Smooth muscle cell (in vitro differentiated cells): ENCODE measurements around the gene EPGN. TPM values are rescaled to one million over a fixed set of nuclear protein-coding genes. Genes with fewer than 3 reads are reported as not detected.

Source experiments
- DNase-seq: peaks from one replicate; lab custom pipeline; 2025; ENCODE audit not compliant: unreplicated experiment; lab: John Stamatoyannopoulos, UW
- H2AFZ ChIP-seq: fragments of 200-600 bp; sonication (generic); 2 replicates; pipeline ENCODE4 v1.6.0; 2016; ENCODE audit warnings: antibody characterized with exemption, low read depth, mild to moderate bottlenecking
- H3F3A ChIP-seq: fragments of 200-600 bp; sonication (generic); 2 replicates; pipeline ENCODE4 v1.6.0; 2017; ENCODE audit warnings: antibody characterized with exemption, low read depth
- H3K27ac ChIP-seq: fragments of 200-600 bp; sonication (generic); 2 replicates; pipeline ENCODE4 v1.5.1; 2016; ENCODE audit warnings: low read depth, mild to moderate bottlenecking
- H3K27me3 ChIP-seq: fragments of 200-600 bp; sonication (generic); 2 replicates; pipeline ENCODE4 v1.6.1; 2016; ENCODE audit warnings: low read depth, mild to moderate bottlenecking
- H3K36me3 ChIP-seq: fragments of 200-600 bp; sonication (generic); 2 replicates; pipeline ENCODE4 v1.5.1; 2016; ENCODE audit warnings: low read depth
- H3K4me1 ChIP-seq: fragments of 200-600 bp; sonication (generic); 2 replicates; pipeline ENCODE4 v1.5.1; 2016; ENCODE audit warnings: low read depth
- H3K4me2 ChIP-seq: fragments of 200-600 bp; sonication (generic); 2 replicates; pipeline ENCODE4 v1.6.0; 2016; ENCODE audit warnings: mild to moderate bottlenecking
- H3K4me3 ChIP-seq: fragments of 200-600 bp; sonication (generic); 2 replicates; pipeline ENCODE4 v1.5.1; 2016; ENCODE audit warnings: mild to moderate bottlenecking
- H3K79me2 ChIP-seq: fragments of 200-600 bp; sonication (generic); 2 replicates; pipeline ENCODE4 v1.6.0; 2016; ENCODE audit warnings: low read depth, mild to moderate bottlenecking
- H3K9ac ChIP-seq: fragments of 200-600 bp; sonication (generic); 2 replicates; pipeline ENCODE4 v1.6.0; 2016; ENCODE audit warnings: low read depth
- H3K9me3 ChIP-seq: fragments of 200-600 bp; sonication (generic); replicated peaks from 2 replicates; pipeline ENCODE4 v1.5.1; 2016; ENCODE audit warnings: low read depth
- H4K20me1 ChIP-seq: fragments of 200-600 bp; sonication (generic); 2 replicates; pipeline ENCODE4 v1.6.0; 2016; ENCODE audit warnings: low read depth
- CTCF ChIP-seq: fragments of 200-600 bp; sonication (generic); IDR thresholded peaks from 2 replicates; pipeline ENCODE4 v1.5.1; 2017; ENCODE audit warnings: borderline replicate concordance, mild to moderate bottlenecking, antibody characterized with exemption; ENCODE audit not compliant: insufficient read depth, poor library complexity, severe bottlenecking
- WGBS: methylation state at CpG from one replicate; pipeline ENCODE4 v1.1.7; 2016; ENCODE audit warnings: low lambda C conversion rate; 5-methylcytosine and 5-hydroxymethylcytosine counted together
- polyA plus RNA-seq: library from polyadenylated mRNA; unstranded; fragments of >200 nt; fragmentation: Nextera tagmentation; extraction: Ambion mirVana; gene quantifications from 2 replicates; pipeline ENCODE4 v1.2.1, GENCODE V29; 2016
- total RNA-seq: library from RNA; depleted of rRNA; stranded (reverse); fragments of >200 nt; gene quantifications from 2 replicates; pipeline ENCODE4 v1.2.3, GENCODE V29; 2014

The EPGN gene
- total and polyA plus RNA-seq, 2 experiments from 2014 or later: 1.6 to 31.8 TPM

- Histone ChIP-seq H2AFZ (peak within 1 kb of the TSS; percentile 28), H4K20me1 (no peaks in the 10 kb centered on the region), H3K4me2 (peak within 1 kb of the TSS; percentile 84), H3F3A (no peaks in the 10 kb centered on the region), H3K36me3 (no peaks in the 10 kb centered on the region), H3K4me3 (peak within 1 kb of the TSS; percentile 48), H3K27ac (no peak within 1 kb of the TSS), H3K27me3 (peaks cover 38% of the 10 kb centered on the region), H3K79me2 (no peaks in the 10 kb centered on the region), H3K9ac (no peak within 1 kb of the TSS), H3K4me1 (peaks cover 12% of the 10 kb centered on the region), H3K9me3 (no peaks in the 10 kb centered on the region)
- DNase-seq: peak; percentile 18
- no peak for TF ChIP-seq CTCF
- 4% methylated on average over 40 of the region's 40 CpGs for WGBS
Measured at GRCh38 chr4:74364652-74365491, 56.6 kb downstream of the EPGN start, which contains the start of gene EREG. TSS of gene EREG (plus strand) at chr4:74365145. CDS start at chr4:74365309, 164 bp downstream.

GRCh38 chr4:74365761-74366160 is 57.5 kb downstream of the EPGN start:
- TF ChIP-seq CTCF: no peak
- H3K4me3 ChIP-seq: peak overlapping the region; percentile 48
- H3K9me3 ChIP-seq: no peaks in the 10 kb centered on the region
- no peak overlapping the region for H3K27ac ChIP-seq
- H3K4me1 ChIP-seq: peaks cover 12% of the 10 kb centered on the region
- DNase-seq: no peak
- H3K79me2 ChIP-seq: no peaks in the 10 kb centered on the region
- H3K27me3 ChIP-seq: peaks cover 38% of the 10 kb centered on the region
- no peak overlapping the region for H2AFZ ChIP-seq
- H3K9ac ChIP-seq: no peak overlapping the region
- WGBS: 7% methylated on average over 11 of the region's 11 CpGs
- peak overlapping the region; percentile 84 for H3K4me2 ChIP-seq
- no peaks in the 10 kb centered on the region for H3F3A ChIP-seq
- no peaks in the 10 kb centered on the region for H4K20me1 ChIP-seq
- no peaks in the 10 kb centered on the region for H3K36me3 ChIP-seq

Other genes starting within 250 kb of the EPGN start
- 11.3 and 16.1 TPM in 2 replicates for gene CXCL2, start 209.3 kb upstream of the EPGN start, total RNA-seq
- 15.2 and 26.1 TPM in 2 replicates for gene CXCL2, start 209.3 kb upstream of the EPGN start, polyA plus RNA-seq
- gene MTHFD2L, start 150.4 kb upstream of the EPGN start, total RNA-seq: 6.6 and 20.7 TPM in 2 replicates
- 4.9 and 6.2 TPM in 2 replicates for gene MTHFD2L, start 150.4 kb upstream of the EPGN start, polyA plus RNA-seq
- gene EREG, start 56.7 kb downstream of the EPGN start, total RNA-seq: 1.3 and 1.9 TPM in 2 replicates
- gene EREG, start 56.7 kb downstream of the EPGN start, polyA plus RNA-seq: 0.27 and 0.55 TPM in 2 replicates
- gene AREG, start 136.7 kb downstream of the EPGN start, total RNA-seq: 58.6 and 123 TPM in 2 replicates
- 83.5 and 86.9 TPM in 2 replicates for gene AREG, start 136.7 kb downstream of the EPGN start, polyA plus RNA-seq